ENCODE measurements around the gene GPR137. TPM values are rescaled to one million over a fixed set of nuclear protein-coding genes. Genes with fewer than 3 reads are reported as not detected.

The GPR137 gene
- total and polyA plus RNA-seq, 9 of the 15 experiments (the other 6 are each of a cell fraction or from before 2014, with no cell fraction given): 0.32 to 26.7 (median 10.7) TPM

GRCh38 chr11:64259533-64260067, 26.0 kb upstream of the GPR137 start (continued):
- TF ChIP-seq, protein P1, sequence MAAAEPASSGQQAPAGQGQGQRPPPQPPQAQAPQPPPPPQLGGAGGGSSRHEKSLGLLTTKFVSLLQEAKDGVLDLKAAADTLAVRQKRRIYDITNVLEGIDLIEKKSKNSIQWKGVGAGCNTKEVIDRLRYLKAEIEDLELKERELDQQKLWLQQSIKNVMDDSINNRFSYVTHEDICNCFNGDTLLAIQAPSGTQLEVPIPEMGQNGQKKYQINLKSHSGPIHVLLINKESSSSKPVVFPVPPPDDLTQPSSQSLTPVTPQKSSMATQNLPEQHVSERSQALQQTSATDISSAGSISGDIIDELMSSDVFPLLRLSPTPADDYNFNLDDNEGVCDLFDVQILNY (CRISPR knock-in tag; IDR thresholded peaks at IDR 0.05): no peak

DNA sequence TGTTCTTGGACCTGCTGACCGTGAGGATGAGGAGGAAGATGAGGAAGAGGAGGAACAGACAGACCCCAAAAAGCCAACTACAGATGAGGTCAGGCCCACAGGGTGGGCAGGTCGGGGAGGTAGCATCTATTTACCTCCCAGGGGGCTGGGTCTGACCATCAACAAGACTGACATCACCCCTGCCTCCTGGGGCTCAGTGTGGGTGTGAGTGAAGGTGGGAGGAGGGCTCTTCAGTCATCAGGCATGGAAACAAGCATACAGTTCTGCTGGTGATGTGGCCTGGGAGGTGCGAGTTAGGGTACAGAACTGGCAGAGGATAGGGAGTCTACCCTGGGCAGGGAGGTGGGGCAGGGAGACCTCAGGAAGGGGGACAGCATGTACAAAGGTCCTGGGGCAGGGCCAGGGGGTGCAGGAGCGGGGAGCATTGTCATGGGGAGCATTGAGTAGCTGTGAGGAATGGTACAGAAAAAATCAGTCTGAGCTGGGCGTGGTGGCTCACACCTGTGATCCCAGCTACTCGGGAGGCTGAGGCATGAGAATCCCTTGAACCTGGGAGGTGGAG, 25.4 kb upstream of the GPR137 start:
- Histone ChIP-seq H2AFZ (ENCODE audit: low read depth, low read length) (no peak overlapping the region), H4K20me1 (replicated peaks; ENCODE audit: control insufficient read depth, insufficient read depth, low read length) (0 out of 2 replicates have a peak, but pooled peaks cover 4% of the 10 kb centered on the region), H3K36me3 (ENCODE audit: control insufficient read depth, insufficient read depth, low read length) (peaks cover 90% of the 10 kb centered on the region), H3K4me1 (replicated peaks in 1 of 2; ENCODE audit: control insufficient read depth in 2 of 2, insufficient read depth in 2 of 2, low read length in 2 of 2) (peaks cover 0 to 51% of the 10 kb centered on the region in 2 experiments; a peak in 2 of 5 replicates), H3K27me3 (ENCODE audit: control insufficient read depth in 2 of 2, insufficient read depth in 2 of 2, low read length in 2 of 2) (no peaks in the 10 kb centered on the region), H3K79me2 (ENCODE audit: control insufficient read depth, insufficient read depth, low read length) (no peaks in the 10 kb centered on the region), H3K9ac (ENCODE audit: insufficient read depth in 1 of 2, low read depth in 2 of 2, low read length in 2 of 2) (no peak overlapping the region), H3K4me3 (no peak overlapping the region), H3K9me1 (ENCODE audit: control insufficient read depth, insufficient read depth, low read length) (no peaks in the 10 kb centered on the region), H3K27ac (ENCODE audit: extremely low read depth, low read depth, low read length) (no peak overlapping the region), H3K9me3 (replicated peaks; ENCODE audit: control insufficient read depth, insufficient read depth, low read depth, low read length) (no peaks in the 10 kb centered on the region), H3K4me2 (ENCODE audit: insufficient read depth, low read length) (no peak overlapping the region)
- POLR2A ChIA-PET: interaction anchor here (1.2 kb wide), 2 partner anchors 9 to 15 kb away, joined by 5 to 7 read pairs; partner anchors contain the start of gene PLCB3
- no peak for DNase-seq (ENCODE audit: extremely low read depth in 1 of 4, low spot score in 3 of 4)
- no peak for ATAC-seq
- WGBS (ENCODE audit: insufficient coverage, low coverage, missing lambda C conversion rate): 95% methylated on average over 6 of the region's 6 CpGs
- intact Hi-C loops (cut with micrococcal nuclease): no loop called here
- no peak for FAIRE-seq
- CTCF ChIA-PET (ENCODE audit: low intra/inter-chr PET ratio): no interaction called here
- TF ChIP-seq STAG1 (CRISPR knock-in tag; IDR thresholded peaks at IDR 0.05; ENCODE audit: borderline replicate concordance) (peak; percentile 13; the same call in 1 of the 2 replicates), POLR2A (conservative IDR thresholded peaks at IDR 0.05) (0 out of 2 replicates have a peak, but pooled peaks have one; percentile 11), ARHGAP35 (IDR thresholded peaks at IDR 0.05; ENCODE audit: partially characterized antibody) (no peak), SRSF9 (IDR thresholded peaks at IDR 0.05; ENCODE audit: borderline replicate concordance, low read depth, low read length) (no peak)
- BruUV-seq (replicated peaks): no TSS peak
- in situ Hi-C loops (cut with MboI): no loop called here
